Stimulated activated CD8-positive, alpha-beta memory T cell treated with anti-CD3 and anti-CD28 coated beads, Interleukin-4, amount 100 ng/mL, for 24 hours (primary cell): ENCODE results near the gene ZNF407.

Experiments used
- DNase-seq: peaks from one replicate; pipeline ENCODE4 v3.0.0-alpha.2; 2020; ENCODE audit warnings: low read depth

The ZNF407 gene

DNA sequence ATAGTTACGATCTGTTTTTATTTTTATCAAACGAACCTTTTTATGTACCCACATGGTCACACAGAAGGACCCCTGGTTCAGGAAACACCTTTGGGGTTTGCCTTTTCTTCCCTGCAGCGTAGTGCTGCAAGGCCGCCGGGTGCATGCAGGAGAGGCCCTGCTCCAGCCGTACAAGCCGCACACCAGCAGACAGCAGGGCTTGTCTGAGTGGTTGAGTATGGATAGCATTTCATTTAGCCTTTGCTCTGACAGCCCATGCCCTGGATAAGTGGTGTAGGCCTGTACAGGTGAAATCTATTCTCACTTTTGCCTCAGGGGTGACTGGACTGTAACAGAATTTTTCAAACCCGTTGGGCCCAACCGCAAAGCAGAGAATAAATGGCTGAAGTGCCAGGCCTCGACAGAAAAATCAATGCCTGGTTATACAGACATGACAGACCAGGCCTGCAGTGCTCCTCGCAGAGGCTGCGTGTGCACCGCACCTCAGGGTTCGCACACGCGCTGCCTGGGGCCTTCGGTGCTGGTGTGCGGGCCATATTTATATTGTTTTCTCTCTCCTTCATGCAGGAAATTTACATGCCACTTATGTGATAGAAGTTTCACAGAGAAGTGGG, 279.1 kb downstream of the ZNF407 start:
- no peak for DNase-seq

DNA sequence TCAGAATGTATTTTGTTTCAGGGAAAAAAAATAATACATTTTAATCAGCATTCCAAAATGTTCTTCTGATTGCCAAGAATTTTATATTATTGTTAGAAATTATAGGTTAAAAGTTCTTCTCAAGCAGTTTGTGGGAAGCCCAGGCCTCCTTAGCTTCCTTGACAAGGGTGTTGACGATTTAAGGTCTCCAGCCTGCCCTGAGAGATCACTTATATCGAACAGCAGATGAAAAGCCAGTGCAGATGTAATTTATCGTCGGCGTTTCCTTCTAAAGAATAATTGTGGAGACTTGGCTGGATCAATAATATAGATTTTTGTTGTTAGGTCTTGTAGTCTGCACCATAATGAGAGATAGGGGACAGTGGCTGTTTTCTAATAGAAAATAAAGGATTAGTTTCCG, 280.6 kb downstream of the ZNF407 start:
- no peak for DNase-seq

DNA sequence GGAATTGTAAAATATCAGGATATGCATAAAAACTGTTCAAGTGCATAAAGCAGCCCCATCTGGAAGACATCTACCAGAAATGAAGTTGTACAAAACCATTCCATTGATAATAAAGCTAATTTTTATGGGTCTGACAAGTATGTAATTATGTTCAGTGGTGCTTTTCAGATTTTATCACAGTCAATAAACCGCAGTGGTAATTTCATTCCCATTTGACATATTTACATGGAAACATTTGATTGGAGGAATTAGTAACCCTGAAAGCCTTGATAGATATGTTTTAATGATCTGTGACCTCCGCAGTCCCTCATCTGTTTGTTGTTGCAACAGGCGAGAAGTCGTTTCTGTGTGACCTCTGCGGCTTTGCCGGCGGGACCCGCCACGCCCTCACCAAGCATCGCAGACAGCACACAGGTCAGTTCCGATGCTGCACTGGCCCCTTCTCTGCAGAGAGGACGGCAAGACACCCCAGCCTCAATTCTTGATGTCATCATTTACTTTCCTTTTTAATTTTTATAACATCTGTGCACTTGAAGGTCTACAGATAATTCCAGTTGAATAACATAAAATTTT, 283.1 kb downstream of the ZNF407 start:
- DNase-seq, result no peak

DNA sequence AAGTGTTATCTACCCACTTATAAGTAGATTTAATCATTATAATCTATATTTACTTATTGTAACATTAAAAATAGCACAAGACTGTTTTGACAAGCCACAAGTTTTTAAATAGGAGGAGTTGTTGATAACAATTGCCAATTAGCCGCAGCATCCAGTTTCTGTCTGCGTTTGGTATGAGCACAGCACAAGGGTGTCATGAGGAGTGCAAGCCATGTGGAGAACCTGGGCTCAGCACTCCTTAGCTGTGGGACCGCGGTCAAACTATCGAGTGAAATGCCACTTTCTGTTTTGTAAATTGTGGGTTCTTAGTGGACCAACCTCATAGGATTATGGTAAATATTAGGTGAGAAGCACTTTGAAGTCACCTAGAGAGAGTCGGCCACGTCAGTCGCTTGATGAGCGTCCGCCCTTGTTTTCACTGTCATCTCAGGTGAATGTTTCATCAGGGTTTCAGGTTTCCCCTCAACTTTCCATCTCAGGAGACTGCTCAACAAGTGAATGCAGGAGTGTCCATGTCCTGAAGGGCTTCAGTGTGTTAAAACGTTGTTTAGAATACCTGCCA, 294.5 kb downstream of the ZNF407 start:
- no peak for DNase-seq

DNA sequence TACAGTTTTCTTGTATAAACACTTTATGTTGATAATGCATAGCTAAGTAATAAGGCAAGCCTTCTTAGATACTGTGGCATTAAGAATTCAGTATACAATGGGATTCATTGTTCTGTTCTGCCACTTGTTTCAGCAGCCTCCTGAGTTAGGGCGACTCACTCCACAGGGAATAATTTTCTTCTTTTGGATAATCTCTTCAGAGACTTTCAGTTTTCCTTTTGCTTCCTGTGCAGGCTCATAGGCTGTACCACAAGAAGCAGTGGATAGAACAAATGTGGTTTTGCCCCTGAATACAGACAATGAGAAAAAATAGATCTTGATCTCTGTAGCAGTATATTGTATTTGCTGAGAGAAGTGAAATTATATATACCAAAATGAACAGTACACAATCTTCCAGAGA, 298.0 kb downstream of the ZNF407 start:
- DNase-seq, result no peak

DNA sequence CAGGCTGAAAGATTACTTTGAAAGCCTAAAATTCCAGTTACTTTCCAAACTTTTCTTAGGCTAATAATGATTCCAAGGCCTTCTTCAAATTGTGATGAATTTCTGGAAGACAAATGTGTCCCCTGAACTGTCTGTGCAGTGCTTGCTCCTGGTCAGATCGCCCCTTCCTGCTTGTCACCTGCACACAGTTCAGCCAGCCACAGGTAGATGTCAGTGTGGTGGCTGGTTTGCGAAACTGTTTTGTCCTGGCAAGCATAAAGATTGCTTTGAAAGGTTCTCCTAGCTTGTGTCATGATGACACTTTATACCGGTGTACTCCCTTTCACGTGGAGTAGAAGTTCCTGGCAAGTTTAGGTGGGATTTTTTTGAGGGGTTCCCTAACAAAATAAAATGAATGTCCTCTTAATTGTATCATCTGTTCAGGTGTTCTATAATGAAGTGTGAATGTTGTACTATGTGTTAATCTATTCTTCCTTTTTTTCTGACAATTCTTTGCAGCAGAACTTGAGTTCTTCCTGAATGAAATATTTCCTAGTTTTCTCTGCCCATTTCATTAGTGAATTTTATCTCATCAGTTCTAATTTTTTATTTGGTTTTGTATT, 298.8 kb downstream of the ZNF407 start:
- peak; percentile 4 for DNase-seq

DNA sequence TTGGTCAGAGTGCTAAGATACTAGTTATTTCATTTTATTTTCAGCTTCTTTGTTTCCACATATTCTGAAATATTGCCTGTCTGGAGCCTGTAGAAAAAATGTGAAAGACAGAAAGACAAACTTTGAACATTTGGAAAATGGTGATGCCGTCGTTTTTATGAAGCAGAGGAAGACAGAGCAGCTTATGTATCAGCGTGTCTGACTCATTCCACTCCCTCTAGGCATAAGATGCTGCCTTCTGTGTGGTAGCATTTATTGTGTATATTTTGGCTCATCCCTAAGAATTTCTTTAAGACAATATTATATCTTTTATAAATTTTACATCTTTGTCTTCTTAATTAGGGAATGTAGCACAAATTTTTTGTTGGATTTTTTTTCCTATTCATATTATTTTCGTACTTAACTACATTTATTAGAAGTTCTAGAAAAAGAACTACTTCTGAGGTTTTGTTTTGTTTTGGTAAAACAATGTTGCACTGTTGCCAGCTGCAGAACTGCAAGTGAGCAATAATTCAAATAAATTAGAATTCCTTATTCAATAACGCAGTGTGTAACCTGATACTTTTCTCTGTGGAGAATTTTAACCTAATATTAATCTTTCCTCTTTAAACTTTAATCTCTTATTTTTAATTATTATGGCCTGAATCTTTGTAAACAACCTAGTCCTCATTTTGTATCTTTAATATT, 300.4 kb downstream of the ZNF407 start:
- DNase-seq, result no peak

DNA sequence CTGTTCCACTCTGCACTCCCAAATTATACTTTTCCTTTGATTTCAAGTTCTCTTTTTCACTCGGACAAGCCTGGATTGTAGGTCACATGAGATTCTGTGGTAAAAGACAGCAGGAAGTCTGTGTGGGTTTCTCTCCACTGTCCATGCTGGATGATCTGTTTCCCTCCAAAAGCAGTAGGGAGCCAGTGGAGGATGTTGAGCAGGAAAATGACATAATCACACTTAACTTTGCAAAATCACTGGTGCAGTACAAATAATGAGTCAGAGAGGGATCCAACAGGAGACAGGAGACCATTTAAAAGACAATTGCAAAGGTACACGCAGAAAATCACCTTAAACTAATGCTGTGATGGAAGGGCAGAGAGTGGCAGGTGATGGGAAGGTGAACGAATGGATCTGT, 301.3 kb downstream of the ZNF407 start:
- DNase-seq, result no peak

DNA sequence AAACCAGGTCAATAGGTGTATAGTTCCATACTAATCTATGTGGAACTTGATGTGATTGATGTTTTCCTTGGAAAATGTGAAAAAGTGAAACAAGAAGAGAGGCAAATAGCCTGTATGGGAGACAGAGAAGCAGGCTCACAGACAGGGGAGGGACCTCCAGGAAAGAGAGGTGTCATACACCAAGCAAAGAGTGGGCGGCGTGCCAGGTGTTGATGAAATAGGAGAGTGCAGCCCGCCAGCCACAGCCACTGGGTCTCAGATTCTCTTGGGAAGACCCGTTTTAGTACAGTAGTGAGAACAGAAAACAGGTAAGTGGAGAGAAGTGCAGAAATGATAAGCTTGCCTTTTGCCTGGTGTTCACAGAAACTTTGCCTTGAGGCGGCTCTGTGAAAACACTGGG, 301.9 kb downstream of the ZNF407 start:
- no peak for DNase-seq

DNA sequence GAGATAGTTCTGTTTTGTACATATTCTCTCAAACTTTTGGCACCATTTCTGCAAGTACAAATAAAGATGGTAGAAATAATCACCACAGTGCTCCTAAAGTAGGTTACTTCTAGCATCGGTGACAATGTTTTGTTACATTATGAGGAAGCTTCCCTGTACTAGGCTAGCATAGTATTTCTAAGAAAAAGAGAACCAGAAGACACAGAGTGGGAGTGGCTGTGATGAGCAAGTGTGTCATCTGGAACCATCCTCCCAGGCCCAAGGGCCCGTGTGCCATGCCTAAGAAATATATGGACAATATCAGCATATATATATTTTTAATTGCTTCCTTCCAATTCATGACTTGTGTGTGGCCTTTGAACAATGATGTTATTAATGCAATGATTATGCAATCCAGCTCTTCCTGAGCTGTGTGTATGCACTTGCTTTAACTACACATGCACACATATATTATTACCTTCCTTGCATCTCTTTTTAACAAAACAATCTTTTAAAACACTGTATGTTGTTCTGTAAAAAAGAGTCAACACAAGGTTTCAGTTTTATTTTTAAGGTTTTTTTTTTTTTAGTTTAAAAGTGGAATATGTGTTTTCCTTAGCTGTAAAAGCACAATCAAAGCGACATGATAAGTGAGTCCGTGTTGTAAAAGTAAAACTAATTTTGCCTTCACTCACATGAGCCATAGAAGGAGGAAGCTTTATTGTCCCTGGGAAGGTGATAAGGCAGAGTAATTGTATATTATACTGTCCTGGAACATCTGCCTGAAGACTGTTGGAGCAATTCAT, 303.9 kb downstream of the ZNF407 start:
- DNase-seq, result no peak

DNA sequence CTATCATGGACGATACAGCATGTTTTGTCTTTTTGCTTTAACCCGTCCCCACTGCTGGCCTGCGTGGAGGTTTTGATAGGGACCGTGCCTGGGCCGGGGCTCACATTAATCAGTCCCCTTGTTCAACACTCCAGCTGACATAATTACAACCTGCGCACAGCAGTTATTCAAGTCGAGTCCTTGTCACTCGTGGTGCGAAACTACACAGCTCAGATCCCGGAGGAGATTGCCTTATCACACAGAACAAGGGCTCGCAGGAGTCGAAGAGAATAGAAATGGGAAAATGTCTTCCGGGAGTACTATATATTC, 304.4 kb downstream of the ZNF407 start:
- no peak for DNase-seq

DNA sequence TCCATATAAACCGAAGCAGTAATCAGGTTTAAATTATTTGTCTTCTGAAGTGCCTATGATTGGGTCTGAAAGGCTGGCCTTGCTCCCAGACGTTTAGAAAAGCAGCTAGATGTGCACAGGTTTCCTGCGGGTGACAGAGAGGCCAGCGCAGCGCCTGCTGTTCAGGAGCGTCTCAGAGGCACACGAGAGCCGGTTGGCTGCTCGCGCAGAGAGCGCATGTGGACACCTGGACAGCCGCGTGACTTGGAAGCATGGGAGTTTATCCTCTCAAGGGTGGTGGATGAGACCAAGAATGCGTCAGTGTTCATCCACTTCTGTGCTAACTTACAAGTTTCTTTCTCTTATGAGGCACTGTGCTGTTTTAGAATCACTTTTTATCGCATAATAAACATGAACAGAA, 307.6 kb downstream of the ZNF407 start:
- no peak for DNase-seq

DNA sequence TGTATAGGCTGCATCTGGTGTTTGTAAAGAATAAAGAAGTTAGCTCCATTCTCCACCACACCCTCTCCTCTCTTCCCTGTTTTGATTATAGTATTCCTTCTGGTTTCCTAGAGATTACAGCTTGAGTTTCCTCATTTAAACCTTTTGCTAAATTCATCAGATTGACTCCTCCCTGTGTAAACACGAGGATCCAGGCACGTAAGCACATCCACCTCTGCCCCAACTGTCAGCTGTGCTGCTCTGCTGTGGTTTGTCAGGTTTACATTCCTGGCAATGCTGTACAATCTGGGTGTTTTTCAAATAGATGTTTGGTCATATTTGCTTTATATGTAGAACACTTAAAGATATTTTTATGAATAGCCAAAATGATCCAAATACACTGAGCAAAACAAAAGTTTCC, 308.5 kb downstream of the ZNF407 start:
- DNase-seq, result no peak

DNA sequence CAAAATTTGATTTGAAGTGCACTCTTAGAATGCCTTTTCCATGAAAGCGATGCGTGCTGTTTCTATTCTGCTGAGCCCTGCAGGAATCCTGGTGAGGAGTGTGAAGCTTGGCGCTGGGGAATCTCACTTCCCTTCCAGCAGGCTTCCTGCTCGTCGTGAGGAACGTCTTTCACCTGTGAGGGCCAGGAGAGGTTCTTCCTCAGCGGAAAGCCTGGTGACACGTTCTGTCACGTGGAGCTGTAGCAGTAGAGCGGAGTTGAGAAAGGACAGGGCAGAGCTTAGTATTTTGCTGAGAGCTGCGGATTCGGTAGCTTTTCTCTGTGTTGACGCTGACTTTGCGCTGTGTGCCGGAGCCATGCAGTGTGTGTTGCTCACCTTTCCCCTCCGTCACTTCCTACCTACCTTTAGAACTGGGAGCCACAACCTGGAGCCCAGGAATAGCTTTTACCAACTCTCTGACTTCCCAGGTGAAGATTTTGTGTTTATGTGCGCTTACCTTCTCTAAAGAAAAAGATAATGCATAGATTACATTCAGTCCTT, 316.5 kb downstream of the ZNF407 start:
- no peak for DNase-seq

DNA sequence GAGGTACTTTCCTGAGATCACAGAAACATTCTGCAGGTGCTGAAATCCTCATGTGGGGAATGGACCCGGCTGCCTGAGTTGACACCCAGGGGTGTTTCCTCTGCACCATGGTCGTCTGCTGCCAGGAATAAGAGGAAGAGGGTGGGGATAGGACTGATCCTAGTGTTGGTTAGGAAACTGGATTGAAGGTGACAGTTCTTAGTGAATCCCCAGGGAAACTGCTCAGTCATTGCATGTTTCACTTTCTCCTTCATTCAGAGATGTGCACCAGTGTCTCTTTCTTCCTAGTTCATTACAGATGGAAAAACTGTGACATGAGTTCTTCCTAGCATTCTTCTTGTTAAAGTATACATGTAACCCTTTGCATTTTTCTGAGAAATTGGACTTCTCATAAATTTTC, 317.0 kb downstream of the ZNF407 start:
- DNase-seq, result no peak

DNA sequence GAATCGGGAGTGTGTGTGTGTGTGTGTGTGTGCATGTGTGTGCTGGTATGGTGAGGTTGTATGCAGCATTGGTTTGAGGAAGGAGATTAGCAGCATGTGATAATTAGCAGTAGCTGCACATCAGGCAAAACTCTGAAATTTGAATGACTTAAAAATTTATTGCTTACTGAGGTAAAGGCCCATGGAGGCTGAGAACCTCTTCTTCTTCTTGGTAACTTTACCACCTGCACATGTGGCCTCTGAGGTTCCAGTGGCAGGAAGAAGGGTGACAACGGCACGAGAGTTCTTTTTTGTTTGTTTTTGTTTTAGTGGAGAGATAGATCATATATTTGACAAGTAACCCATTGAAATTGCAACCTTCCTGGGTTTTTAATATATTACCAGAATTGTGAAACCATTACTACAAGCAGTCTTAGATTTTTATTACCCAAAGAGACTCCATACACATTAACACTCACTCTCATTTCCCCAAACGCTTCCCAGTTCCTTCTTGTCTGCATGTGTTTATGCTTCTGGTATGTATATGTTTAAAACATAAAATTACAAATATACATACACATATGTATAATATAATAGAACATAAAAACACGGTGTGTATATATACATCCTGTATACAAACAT, 319.2 kb downstream of the ZNF407 start:
- DNase-seq, result no peak

DNA sequence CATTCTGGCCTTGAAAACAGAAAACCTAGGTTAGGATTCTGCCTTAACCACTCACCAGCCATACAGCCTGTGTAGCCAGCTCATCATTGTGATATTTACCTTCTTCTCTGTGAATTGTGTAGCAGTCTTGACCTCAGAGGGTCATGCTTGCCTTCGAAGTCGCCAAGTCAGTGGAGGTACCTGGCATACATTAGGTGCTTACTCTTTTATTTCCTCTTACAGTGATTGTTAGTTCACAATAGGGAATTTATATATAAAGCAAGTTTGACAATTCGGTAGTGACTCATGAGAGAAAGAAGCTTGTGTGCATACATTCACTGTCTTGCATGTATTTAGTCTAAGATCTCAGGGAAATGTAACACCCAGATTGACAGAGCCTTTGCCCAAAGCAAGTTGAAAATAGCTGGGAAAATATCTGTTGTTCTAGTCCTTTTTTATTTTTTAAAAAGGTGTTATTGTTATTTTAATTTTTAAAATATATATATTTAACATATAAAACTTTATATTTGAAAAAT, 320.7 kb downstream of the ZNF407 start:
- DNase-seq, result no peak

DNA sequence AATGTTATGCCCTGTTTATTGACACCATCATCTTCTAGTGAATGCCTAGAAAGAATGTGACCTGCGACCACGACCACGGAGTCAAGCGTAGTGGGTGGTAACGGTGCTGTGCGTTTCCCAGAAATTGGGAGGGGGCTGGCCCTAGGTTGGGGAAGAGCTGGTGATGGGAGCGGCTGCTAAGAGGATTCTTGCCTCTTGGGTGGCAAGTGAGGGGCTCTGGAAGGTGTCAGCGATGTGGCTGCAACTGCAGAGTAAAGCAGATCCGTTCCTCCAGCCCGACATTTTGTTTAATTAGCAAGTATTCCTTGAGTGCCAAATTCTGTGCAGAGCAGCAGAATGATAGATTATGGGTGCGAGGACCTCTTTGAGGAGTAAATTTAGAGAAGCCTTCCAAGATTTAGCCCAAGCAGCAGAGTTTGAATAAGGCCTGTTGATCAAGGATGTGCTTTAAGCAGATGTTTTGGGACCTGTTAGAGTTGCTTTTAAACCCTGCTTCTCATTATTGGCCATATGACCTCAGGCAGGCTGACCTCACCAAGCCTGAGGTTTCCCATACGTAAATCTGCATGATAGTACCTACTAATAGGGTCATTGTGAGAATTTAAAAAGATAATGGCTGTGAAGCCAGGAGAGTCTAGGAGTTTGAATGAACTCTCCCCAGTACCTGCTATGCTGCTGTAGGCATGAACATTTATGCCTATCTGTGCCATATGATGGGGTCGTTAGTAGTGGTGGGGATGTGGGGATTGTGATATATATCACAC, 323.6 kb downstream of the ZNF407 start:
- DNase-seq, result no peak

DNA sequence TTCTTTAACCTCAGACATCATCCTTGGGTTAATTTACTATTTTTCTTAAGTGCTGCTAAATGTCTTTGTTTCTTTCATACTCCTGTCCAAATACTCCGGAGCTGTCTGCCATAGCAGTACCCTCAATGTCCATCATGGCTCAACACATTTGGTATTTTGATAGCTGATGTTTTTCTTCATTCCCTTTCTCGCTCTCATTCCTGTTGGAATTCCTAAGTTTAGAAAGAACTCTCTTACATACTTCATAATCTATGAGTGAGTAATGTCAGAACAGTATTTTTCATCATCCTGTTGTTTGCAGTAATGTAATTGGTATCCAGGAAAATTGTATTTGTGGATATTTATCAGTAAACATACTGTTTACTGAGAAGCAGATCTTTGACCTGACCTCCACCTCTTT, 328.4 kb downstream of the ZNF407 start:
- no peak for DNase-seq

DNA sequence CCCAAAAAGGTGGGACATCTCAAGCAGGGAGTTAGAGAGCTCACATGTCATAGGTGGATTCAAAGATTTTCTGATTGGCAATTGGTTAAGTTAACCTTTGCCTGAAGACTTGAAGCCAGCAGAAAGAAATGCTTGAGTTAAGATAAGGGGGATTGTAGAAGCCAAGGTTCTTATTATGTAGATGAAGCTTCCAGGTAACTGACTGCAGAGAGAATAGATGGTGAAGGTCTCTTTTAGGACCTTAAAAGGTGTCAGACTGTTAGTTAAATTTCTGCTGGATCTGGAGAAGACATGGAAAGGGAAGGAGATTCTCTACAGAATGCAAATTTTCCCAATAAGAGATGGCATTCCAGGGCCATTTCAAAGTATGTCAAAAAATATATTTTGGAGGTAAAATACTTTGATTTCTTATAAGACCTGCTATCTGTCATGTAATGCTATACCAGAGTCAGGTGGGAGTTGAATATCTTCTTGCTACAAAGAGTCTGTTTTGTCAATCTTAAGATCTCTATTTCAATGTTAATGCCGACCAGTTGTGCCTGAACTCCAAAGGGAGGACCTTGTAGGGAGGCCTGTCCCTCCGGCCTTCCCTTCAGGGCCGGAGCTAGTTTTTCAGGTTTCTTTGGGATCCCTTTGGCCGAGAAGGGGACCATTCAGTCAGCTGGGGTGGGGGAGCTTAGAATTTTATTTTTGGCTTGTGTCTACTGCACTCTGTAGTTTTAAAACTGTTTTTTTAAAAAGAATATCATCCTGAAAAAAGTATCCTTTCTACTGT, 330.7 kb downstream of the ZNF407 start:
- DNase-seq, result no peak
